A549 (cell line): Measurements from ENCODE around the gene WBP1L. TPM values are rescaled to one million over a fixed set of nuclear protein-coding genes. Genes with fewer than 3 reads are reported as not detected.

Experiments
- ATAC-seq, 2 experiments: fragments of 200-7000 bp in 1 of 2; fragments of >200 bp in 1 of 2; cut with Nextera tagmentation in 1 of 2; cut with Tn5 transposase in 1 of 2; 3 replicates each; pipeline versions ENCODE4 v1.8.0 to v1.9.1; 2018 to 2020; ENCODE audit warnings: mild to moderate bottlenecking in 1 of 2, moderate library complexity in 1 of 2
- CTCF ChIA-PET: fragments of 300-600 bp; sonication (Branson Sonifier 250); formaldehyde crosslinking; extraction: SDS; loops from one replicate; lab custom pipeline; 2021; ENCODE audit warnings: antibody characterized with exemption, inconsistent platforms; lab: Yijun Ruan, JAX
- POLR2A ChIA-PET: fragments of 350-600 bp; formaldehyde crosslinking; extraction: SDS; loops from one replicate; lab custom pipeline; 2021; ENCODE audit warnings: antibody characterized with exemption, inconsistent platforms; lab: Yijun Ruan, JAX
- DNase-seq, 2 experiments: peaks; one replicate each; pipeline versions ENCODE4 v3.0.0 to v3.0.0-alpha.2; 2011 to 2016; ENCODE audit warnings: low read depth in 1 of 2, low spot score in 1 of 2
- FAIRE-seq: peaks from 2 replicates; lab custom pipeline; 2011; peaks lifted over from hg19 to GRCh38; lab: Jason Lieb, UNC
- H3K27ac ChIP-seq, 2 experiments: fragments of >200 bp; sonication (Bioruptor Twin); formaldehyde crosslinking; 3 replicates each; pipeline ENCODE4 v1.5.1; 2016 to 2017
- H3K4me1 ChIP-seq: fragments of >200 bp; sonication (Bioruptor Twin); formaldehyde crosslinking; 3 replicates; pipeline ENCODE4 v1.6.1; 2016
- H3K4me2 ChIP-seq: fragments of >200 bp; sonication (Bioruptor Twin); formaldehyde crosslinking; 3 replicates; pipeline ENCODE4 v1.6.1; 2016
- H3K4me3 ChIP-seq: fragments of >200 bp; sonication (Bioruptor Twin); formaldehyde crosslinking; 3 replicates; pipeline ENCODE4 v1.5.1; 2016
- H3K9me3 ChIP-seq: fragments of >200 bp; sonication (Bioruptor Twin); formaldehyde crosslinking; 3 replicates; pipeline ENCODE4 v1.6.1; 2016
- BHLHE40 ChIP-seq: IDR thresholded peaks from 2 replicates; pipeline ENCODE4 v1.6.1; 2012; ENCODE audit warnings: low read depth, low read length, inconsistent platforms
- CEBPB ChIP-seq, 2 experiments: fragments of >200 bp in 1 of 2; sonication (Bioruptor Twin) in 1 of 2; formaldehyde crosslinking in 1 of 2; IDR thresholded peaks; 2 replicates each; pipeline ENCODE4 v1.6.1; 2012 to 2016
- CHD4 ChIP-seq: fragments of 200-600 bp; sonication (generic); IDR thresholded peaks from 2 replicates; pipeline ENCODE4 v1.6.1; 2016; ENCODE audit warnings: antibody characterized with exemption, mild to moderate bottlenecking, borderline replicate concordance
- EHMT2 ChIP-seq: fragments of 200-600 bp; sonication (generic); IDR thresholded peaks from 2 replicates; pipeline ENCODE4 v1.6.1; 2016; ENCODE audit warnings: antibody characterized with exemption, low read depth, mild to moderate bottlenecking, moderate library complexity
- ESRRA ChIP-seq: fragments of 150-350 bp; IDR thresholded peaks from 2 replicates; pipeline ENCODE4 v1.6.1; 2014; ENCODE audit warnings: mild to moderate bottlenecking, low read length, borderline replicate concordance
- GATA3 ChIP-seq: IDR thresholded peaks from 2 replicates; pipeline ENCODE4 v1.6.1; 2012; ENCODE audit warnings: borderline replicate concordance
- HOXB5 ChIP-seq: fragments of 250-450 bp; sonication (Bioruptor Pico); IDR thresholded peaks from 2 replicates; pipeline ENCODE4 v1.5.0; 2020; ENCODE audit warnings: mild to moderate bottlenecking, moderate library complexity
- JUN ChIP-seq, 2 experiments: fragments of >200 bp; sonication (Bioruptor Twin); formaldehyde crosslinking; IDR thresholded peaks; 2 replicates in 1 of 2; 3 replicates in 1 of 2; pipeline ENCODE4 v1.6.1; 2016 to 2017
- MYC ChIP-seq: IDR thresholded peaks from 2 replicates; pipeline ENCODE4 v1.6.1; 2012; ENCODE audit warnings: mild to moderate bottlenecking, inconsistent platforms, low read length, improper control_type of control experiment, borderline replicate concordance
- NFE2L2 ChIP-seq: fragments of 150-350 bp; conservative IDR thresholded peaks from 2 replicates; pipeline ENCODE4 v1.6.1; 2014; ENCODE audit warnings: low read length
- PHF8 ChIP-seq: fragments of 200-600 bp; sonication (generic); IDR thresholded peaks from 2 replicates; pipeline ENCODE4 v1.6.1; 2016; ENCODE audit warnings: low read depth, mild to moderate bottlenecking, antibody characterized with exemption, moderate library complexity, borderline replicate concordance
- POLR2A ChIP-seq: IDR thresholded peaks from 2 replicates; pipeline ENCODE4 v1.6.1; 2012; ENCODE audit warnings: mild to moderate bottlenecking, low read length
- POLR2AphosphoS2 ChIP-seq: conservative IDR thresholded peaks from 2 replicates; pipeline ENCODE4 v1.6.1; 2012; ENCODE audit warnings: low read length, improper control_type of control experiment, inconsistent platforms
- RAD21 ChIP-seq, 2 experiments: fragments of >200 bp in 1 of 2; sonication (Bioruptor Twin) in 1 of 2; formaldehyde crosslinking in 1 of 2; IDR thresholded peaks in 1 of 2; conservative IDR thresholded peaks in 1 of 2; 2 replicates in 1 of 2; 3 replicates in 1 of 2; pipeline ENCODE4 v1.6.1; 2012 to 2018; ENCODE audit warnings: inconsistent platforms in 1 of 2
- RCOR1 ChIP-seq: fragments of 150-350 bp; IDR thresholded peaks from 2 replicates; pipeline ENCODE4 v1.6.1; 2014; ENCODE audit warnings: antibody characterized with exemption, low read length, low read depth
- RNF2 ChIP-seq: fragments of 200-600 bp; sonication (generic); IDR thresholded peaks from 2 replicates; pipeline ENCODE4 v1.6.1; 2016; ENCODE audit warnings: low read depth, mild to moderate bottlenecking, antibody characterized with exemption, moderate library complexity, borderline replicate concordance
- ZFP36 ChIP-seq: fragments of 450-650 bp; IDR thresholded peaks from 2 replicates; pipeline ENCODE4 v1.6.1; 2014; ENCODE audit warnings: borderline replicate concordance; ENCODE audit not compliant: partially characterized antibody
- WGBS: methylation state at CpG from one replicate; pipeline ENCODE4 v1.1.6; 2017; ENCODE audit errors: missing lambda C conversion rate; 5-methylcytosine and 5-hydroxymethylcytosine counted together
- polyA plus RNA-seq, 4 experiments: library from polyadenylated mRNA; depleted of rRNA in 3 of 4; stranded (reverse); fragments of >200 nt; fragmentation: RNase III in 1 of 4; extraction: RNeasy Plus Mini Kit Qiagen cat#74134 plus additional on column Dnase treatment in 1 of 4; gene quantifications; 2 replicates in 3 of 4; 3 replicates in 1 of 4; pipeline ENCODE4 v1.2.3, GENCODE V29; 2011 to 2017
- TF ChIP-seq, protein P1 (sequence below): fragments of 450-650 bp; IDR thresholded peaks from 2 replicates; pipeline ENCODE4 v1.6.1; 2014; ENCODE audit warnings: antibody characterized with exemption
- TF ChIP-seq, protein P2 (sequence below): fragments of 250-450 bp; sonication (Bioruptor Pico); IDR thresholded peaks from 2 replicates; pipeline ENCODE4 v1.5.0; 2020; ENCODE audit warnings: low read depth, mild to moderate bottlenecking, moderate library complexity
- TF ChIP-seq, protein P3 (sequence below): fragments of 150-350 bp; IDR thresholded peaks from 2 replicates; pipeline ENCODE4 v1.6.1; 2014; ENCODE audit warnings: low read depth, mild to moderate bottlenecking, low read length
- TF ChIP-seq, protein P4 (sequence below): fragments of 250-450 bp; sonication (Bioruptor Pico); IDR thresholded peaks from 2 replicates; pipeline ENCODE4 v1.5.0; 2021; ENCODE audit warnings: mild to moderate bottlenecking, moderate library complexity, borderline replicate concordance

Gene WBP1L
- polyA plus RNA-seq, 2 of the 4 experiments (the other 2 are of a cell fraction): 19.8 to 23.5 TPM

DNA sequence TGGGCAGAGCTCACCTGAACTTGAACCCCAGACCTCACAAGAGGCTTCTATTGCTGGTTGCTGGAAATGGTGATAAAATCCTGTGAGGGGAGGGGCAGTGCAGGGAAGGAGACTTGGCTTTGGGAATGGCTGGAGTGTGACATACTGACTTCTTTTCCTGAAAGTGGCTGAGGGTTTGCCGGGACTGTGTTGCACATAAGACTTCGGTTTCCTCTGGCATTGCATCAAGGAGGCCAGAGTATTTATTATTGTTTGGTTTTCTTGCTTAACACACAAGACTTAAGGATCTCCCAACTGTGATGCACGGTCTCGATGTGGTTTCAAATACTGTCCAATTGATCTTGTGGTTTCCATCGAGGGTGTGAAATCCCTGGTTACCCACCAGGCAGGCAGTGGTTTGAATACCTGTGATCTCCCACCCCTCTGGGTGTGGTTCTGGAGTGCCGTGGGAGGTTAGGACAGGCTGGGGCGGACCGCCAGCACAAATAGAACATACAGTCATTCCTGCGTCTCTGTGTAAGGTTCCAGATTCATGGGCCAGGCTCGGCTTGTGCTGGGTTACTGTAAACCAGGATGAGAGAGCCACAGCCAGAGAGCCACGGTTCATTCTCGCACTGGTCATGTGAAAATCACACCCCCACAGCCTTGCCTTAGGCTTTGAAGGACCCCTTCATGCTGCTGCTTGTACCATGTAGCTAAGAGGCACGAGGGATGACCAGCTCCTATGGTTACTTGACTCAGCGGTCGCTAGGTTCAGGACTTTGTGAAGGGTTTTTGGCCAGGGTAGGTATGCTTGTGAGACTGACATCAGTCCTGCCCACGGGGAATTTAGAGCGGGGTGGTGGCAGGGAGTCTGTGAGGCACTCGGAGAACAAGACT lies 39.2 kb downstream of the WBP1L start (continued):
- TF ChIP-seq RNF2: no peak

DNA sequence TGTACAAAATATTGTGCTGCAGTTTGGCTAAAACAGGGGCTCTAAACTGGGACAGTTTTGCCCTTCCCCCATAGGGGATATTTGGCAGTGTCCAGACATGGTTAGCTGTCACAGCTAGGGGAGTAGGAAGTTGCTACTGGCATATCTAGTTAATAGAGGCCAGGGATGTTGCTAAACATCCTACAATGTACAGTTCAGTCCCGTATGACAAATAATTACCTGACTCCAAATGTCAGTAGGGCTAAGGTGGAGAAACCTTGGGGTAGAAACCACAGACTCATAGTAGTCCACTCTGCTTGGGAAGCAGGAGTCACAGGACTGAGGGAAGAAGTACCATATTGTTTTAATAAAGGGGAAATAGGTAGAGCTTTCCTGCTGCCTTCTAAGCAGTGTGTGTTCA lies 39.8 kb downstream of the WBP1L start:
- TF ChIP-seq NFE2L2: no peak
- no peak for TF ChIP-seq EHMT2
- no peak for TF ChIP-seq RNF2
- TF ChIP-seq HOXB5 (CRISPR knock-in tag): no peak
- TF ChIP-seq ESRRA: no peak
- TF ChIP-seq RAD21 (conservative IDR thresholded peaks at IDR 0.05 in 1 of 2, IDR thresholded peaks at IDR 0.05 in 1 of 2): no peak
- TF ChIP-seq, protein P1, sequence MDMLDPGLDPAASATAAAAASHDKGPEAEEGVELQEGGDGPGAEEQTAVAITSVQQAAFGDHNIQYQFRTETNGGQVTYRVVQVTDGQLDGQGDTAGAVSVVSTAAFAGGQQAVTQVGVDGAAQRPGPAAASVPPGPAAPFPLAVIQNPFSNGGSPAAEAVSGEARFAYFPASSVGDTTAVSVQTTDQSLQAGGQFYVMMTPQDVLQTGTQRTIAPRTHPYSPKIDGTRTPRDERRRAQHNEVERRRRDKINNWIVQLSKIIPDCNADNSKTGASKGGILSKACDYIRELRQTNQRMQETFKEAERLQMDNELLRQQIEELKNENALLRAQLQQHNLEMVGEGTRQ: no peak
- TF ChIP-seq PHF8: no peak
- TF ChIP-seq RCOR1: no peak
- no peak for TF ChIP-seq CEBPB (IDR thresholded peaks at IDR 0.05)
- TF ChIP-seq MYC: no peak
- no peak for TF ChIP-seq BHLHE40
- no peak for TF ChIP-seq POLR2A
- no peak for TF ChIP-seq JUN (IDR thresholded peaks at IDR 0.05)
- TF ChIP-seq, protein P2, sequence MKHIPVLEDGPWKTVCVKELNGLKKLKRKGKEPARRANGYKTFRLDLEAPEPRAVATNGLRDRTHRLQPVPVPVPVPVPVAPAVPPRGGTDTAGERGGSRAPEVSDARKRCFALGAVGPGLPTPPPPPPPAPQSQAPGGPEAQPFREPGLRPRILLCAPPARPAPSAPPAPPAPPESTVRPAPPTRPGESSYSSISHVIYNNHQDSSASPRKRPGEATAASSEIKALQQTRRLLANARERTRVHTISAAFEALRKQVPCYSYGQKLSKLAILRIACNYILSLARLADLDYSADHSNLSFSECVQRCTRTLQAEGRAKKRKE (CRISPR knock-in tag): no peak
- TF ChIP-seq, all 56 proteins: peak for 0
- Histone ChIP-seq H3K9me3 (no peaks in the 10 kb centered on the region), H3K4me1 (0 out of 3 replicates have a peak, but pooled peaks cover 6% of the 10 kb centered on the region), H3K27ac (no peak overlapping the region), H3K4me2 (no peak overlapping the region), H3K4me3 (no peak overlapping the region)
- CTCF ChIA-PET: interaction anchor here (2.0 kb wide), 1 partner anchor 52 kb away, joined by 4 read pairs; no protein-coding TSS in a partner anchor
- 82% methylated on average over 1 of the region's 1 CpG for WGBS
- FAIRE-seq (no peak), ATAC-seq (no peak; a peak in 1 of 6 replicates), DNase-seq (no peak)
- POLR2A ChIA-PET: no interaction called here

GRCh38 chr10:102785818-102786217 lies 42.1 kb downstream of the WBP1L start:
- H3K4me3 ChIP-seq: no peak overlapping the region
- H3K27ac ChIP-seq: no peak overlapping the region
- FAIRE-seq (no peak), ATAC-seq (no peak), DNase-seq (no peak)
- 79% methylated on average over 2 of the region's 2 CpGs for WGBS
- no peak overlapping the region for H3K4me2 ChIP-seq
- POLR2A ChIA-PET: no interaction called here
- 0 out of 3 replicates have a peak, but pooled peaks cover 6% of the 10 kb centered on the region for H3K4me1 ChIP-seq
- H3K9me3 ChIP-seq: no peaks in the 10 kb centered on the region
- CTCF ChIA-PET: interaction anchor here (1.1 to 1.5 kb wide), 2 partner anchors 17 to 32 kb away, joined by 3 read pairs; no protein-coding TSS in a partner anchor
- TF ChIP-seq ZFP36 (no peak), CHD4 (no peak), EHMT2 (no peak), JUN (IDR thresholded peaks at IDR 0.05) (no peak), GATA3 (no peak), CEBPB (IDR thresholded peaks at IDR 0.05) (no peak), POLR2AphosphoS2 (no peak)
- TF ChIP-seq, protein P3, sequence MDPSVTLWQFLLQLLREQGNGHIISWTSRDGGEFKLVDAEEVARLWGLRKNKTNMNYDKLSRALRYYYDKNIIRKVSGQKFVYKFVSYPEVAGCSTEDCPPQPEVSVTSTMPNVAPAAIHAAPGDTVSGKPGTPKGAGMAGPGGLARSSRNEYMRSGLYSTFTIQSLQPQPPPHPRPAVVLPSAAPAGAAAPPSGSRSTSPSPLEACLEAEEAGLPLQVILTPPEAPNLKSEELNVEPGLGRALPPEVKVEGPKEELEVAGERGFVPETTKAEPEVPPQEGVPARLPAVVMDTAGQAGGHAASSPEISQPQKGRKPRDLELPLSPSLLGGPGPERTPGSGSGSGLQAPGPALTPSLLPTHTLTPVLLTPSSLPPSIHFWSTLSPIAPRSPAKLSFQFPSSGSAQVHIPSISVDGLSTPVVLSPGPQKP: no peak
- TF ChIP-seq, protein P4, sequence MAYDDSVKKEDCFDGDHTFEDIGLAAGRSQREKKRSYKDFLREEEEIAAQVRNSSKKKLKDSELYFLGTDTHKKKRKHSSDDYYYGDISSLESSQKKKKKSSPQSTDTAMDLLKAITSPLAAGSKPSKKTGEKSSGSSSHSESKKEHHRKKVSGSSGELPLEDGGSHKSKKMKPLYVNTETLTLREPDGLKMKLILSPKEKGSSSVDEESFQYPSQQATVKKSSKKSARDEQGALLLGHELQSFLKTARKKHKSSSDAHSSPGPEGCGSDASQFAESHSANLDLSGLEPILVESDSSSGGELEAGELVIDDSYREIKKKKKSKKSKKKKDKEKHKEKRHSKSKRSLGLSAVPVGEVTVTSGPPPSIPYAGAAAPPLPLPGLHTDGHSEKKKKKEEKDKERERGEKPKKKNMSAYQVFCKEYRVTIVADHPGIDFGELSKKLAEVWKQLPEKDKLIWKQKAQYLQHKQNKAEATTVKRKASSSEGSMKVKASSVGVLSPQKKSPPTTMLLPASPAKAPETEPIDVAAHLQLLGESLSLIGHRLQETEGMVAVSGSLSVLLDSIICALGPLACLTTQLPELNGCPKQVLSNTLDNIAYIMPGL (CRISPR knock-in tag): no peak
